ENCODE measurements around the gene TMEM101. TPM values are rescaled to one million over a fixed set of nuclear protein-coding genes. Genes with fewer than 3 reads are reported as not detected.

The TMEM101 gene
- total and polyA plus RNA-seq, 2 donors (not counting 1 experiment from before 2014, with no cell fraction given) = 16.3 to 25.3 TPM

DNA sequence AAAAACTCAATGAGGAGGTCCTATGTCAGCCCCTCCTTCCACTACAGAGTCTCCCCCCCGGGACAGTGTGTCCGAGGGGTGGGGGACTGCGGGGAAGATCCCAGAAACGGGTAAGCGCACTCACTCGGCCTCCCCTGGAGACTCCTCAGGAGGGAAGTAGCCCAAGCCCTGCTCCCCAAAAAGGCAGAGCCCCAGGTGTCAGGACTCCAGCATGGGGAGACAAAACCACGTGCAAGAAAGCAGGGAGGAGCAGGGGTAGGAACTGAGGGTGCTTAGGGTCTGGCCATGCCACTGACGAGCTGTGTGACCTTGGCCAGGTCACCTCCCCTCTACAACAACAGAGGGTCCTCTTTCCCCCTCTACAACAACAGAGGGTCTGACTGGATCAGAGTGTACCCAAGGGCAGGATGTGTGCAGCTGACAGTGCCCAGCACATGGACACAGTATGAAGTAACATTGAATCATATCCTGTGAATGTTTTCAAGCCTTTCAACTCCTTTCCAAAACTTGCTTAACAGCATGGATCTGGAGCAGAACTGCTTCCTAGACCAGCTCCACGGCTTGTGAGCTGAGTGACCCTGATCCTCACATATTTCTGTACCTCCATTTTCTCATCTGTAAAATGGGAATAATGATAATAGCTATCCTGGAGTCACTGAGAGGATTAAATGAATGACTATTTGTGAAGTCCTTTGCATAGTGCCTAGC, 12.5 kb downstream of the TMEM101 start:
- TF ChIP-seq, protein P1, sequence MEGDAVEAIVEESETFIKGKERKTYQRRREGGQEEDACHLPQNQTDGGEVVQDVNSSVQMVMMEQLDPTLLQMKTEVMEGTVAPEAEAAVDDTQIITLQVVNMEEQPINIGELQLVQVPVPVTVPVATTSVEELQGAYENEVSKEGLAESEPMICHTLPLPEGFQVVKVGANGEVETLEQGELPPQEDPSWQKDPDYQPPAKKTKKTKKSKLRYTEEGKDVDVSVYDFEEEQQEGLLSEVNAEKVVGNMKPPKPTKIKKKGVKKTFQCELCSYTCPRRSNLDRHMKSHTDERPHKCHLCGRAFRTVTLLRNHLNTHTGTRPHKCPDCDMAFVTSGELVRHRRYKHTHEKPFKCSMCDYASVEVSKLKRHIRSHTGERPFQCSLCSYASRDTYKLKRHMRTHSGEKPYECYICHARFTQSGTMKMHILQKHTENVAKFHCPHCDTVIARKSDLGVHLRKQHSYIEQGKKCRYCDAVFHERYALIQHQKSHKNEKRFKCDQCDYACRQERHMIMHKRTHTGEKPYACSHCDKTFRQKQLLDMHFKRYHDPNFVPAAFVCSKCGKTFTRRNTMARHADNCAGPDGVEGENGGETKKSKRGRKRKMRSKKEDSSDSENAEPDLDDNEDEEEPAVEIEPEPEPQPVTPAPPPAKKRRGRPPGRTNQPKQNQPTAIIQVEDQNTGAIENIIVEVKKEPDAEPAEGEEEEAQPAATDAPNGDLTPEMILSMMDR (IDR thresholded peaks at IDR 0.05) = no peak
- intact Hi-C loops (cut with micrococcal nuclease) = no loop called here
- H3K4me3 Mint-ChIP-seq = no peak overlapping the region
- Histone ChIP-seq H2AFZ (ENCODE audit: insufficient read depth, low read depth, low read length, poor library complexity, severe bottlenecking) (no peak overlapping the region), H3K4me3 (ENCODE audit: control extremely low read depth in 1 of 5, extremely low read depth in 1 of 5, insufficient read depth in 1 of 5, low read depth in 2 of 5, low read length in 4 of 5) (no peak overlapping the region), H3K27me3 (replicated peaks in 1 of 4; ENCODE audit: control extremely low read depth in 1 of 4, control insufficient read depth in 3 of 4, insufficient read depth in 4 of 4, low read length in 3 of 4) (peaks cover 0 to 28% (median 11%) of the 10 kb centered on the region in 4 experiments), H3K4me2 (replicated peaks; ENCODE audit: low read depth, low read length, poor library complexity, severe bottlenecking) (no peak overlapping the region), H3K9ac (ENCODE audit: low read length) (no peak overlapping the region), H3K9me3 (ENCODE audit: control extremely low read depth in 1 of 3, control insufficient read depth in 2 of 3, insufficient read depth in 1 of 3, low read length in 2 of 3) (peaks cover 0 to 19% (median 0%) of the 10 kb centered on the region in 3 donors), H3K79me2 (ENCODE audit: control insufficient read depth, insufficient read depth, low read length) (no peaks in the 10 kb centered on the region), H3K36me3 (replicated peaks in 1 of 2; ENCODE audit: control extremely low read depth in 1 of 2, control insufficient read depth in 1 of 2, extremely low read depth in 1 of 2, insufficient read depth in 2 of 2, low read length in 1 of 2) (no peaks in the 10 kb centered on the region), H3K27ac (ENCODE audit: low read length in 2 of 2) (no peak overlapping the region), H3K4me1 (ENCODE audit: control insufficient read depth in 2 of 2, insufficient read depth in 2 of 2, low read length in 2 of 2) (peaks cover 23 to 28% of the 10 kb centered on the region in 2 donors), H4K20me1 (ENCODE audit: control insufficient read depth, insufficient read depth, low read length, poor library complexity, severe bottlenecking) (no peaks in the 10 kb centered on the region)
- peaks cover 24% of the 10 kb centered on the region for H3K27me3 Mint-ChIP-seq
- ATAC-seq (ENCODE audit: low read depth) (no peak), DNase-seq (no peak)
- peaks cover 23% of the 10 kb centered on the region for H3K4me1 Mint-ChIP-seq
- WGBS (ENCODE audit: insufficient coverage) = 97% methylated on average over 4 of the region's 9 CpGs
- H3K27ac Mint-ChIP-seq = no peak overlapping the region
- ChIA-PET CTCF (interaction anchor here (0.9 to 1.3 kb wide), 2 partner anchors 9 to 332 kb away, joined by 3 to 4 read pairs; no protein-coding TSS in a partner anchor), POLR2A (no interaction called here)
- no peaks in the 10 kb centered on the region for H3K9me3 Mint-ChIP-seq (ENCODE audit: insufficient read depth)

DNA sequence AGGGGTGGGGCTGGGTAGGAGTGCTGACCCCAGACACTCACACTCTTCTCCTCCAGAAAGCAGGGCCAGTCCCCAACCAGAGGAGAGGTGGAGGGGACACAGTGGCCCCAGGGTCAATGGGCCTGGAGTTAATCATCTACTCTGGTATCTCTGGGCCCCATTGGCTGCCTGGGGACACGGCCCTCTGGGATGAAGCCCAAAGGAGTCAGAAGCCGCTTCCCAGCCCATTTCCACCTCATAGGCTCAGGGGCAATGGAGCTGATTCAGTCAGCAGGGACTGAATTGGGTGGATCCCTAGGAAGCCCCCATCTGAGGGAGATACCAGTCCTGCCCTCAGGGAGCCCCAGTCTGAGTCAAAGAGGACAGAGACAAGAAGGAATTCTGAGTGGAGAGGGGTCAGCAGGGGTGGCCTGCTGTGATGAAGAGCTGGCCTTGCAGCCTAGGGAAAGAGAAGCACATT, 13.3 kb downstream of the TMEM101 start:
- Histone ChIP-seq H2AFZ (ENCODE audit: insufficient read depth, low read depth, low read length, poor library complexity, severe bottlenecking) (no peak overlapping the region), H3K79me2 (ENCODE audit: control insufficient read depth, insufficient read depth, low read length) (no peaks in the 10 kb centered on the region), H3K27ac (ENCODE audit: low read length in 2 of 2) (no peak overlapping the region), H3K9me3 (ENCODE audit: control extremely low read depth in 1 of 3, control insufficient read depth in 2 of 3, insufficient read depth in 1 of 3, low read length in 2 of 3) (peaks cover 0 to 17% (median 0%) of the 10 kb centered on the region in 3 donors), H4K20me1 (ENCODE audit: control insufficient read depth, insufficient read depth, low read length, poor library complexity, severe bottlenecking) (no peaks in the 10 kb centered on the region), H3K9ac (ENCODE audit: low read length) (no peak overlapping the region), H3K4me1 (ENCODE audit: control insufficient read depth in 2 of 2, insufficient read depth in 2 of 2, low read length in 2 of 2) (peaks cover 22 to 23% of the 10 kb centered on the region in 2 donors), H3K4me2 (replicated peaks; ENCODE audit: low read depth, low read length, poor library complexity, severe bottlenecking) (no peak overlapping the region), H3K4me3 (ENCODE audit: control extremely low read depth in 1 of 5, extremely low read depth in 1 of 5, insufficient read depth in 1 of 5, low read depth in 2 of 5, low read length in 4 of 5) (no peak overlapping the region), H3K36me3 (replicated peaks in 1 of 2; ENCODE audit: control extremely low read depth in 1 of 2, control insufficient read depth in 1 of 2, extremely low read depth in 1 of 2, insufficient read depth in 2 of 2, low read length in 1 of 2) (no peaks in the 10 kb centered on the region), H3K27me3 (replicated peaks in 1 of 4; ENCODE audit: control extremely low read depth in 1 of 4, control insufficient read depth in 3 of 4, insufficient read depth in 4 of 4, low read length in 3 of 4) (peaks cover 0 to 26% (median 11%) of the 10 kb centered on the region in 4 experiments)
- no peak overlapping the region for H3K4me3 Mint-ChIP-seq
- ChIA-PET POLR2A (no interaction called here), CTCF (interaction anchor here (1.3 kb wide), 1 partner anchor 332 kb away, joined by 3 read pairs; no protein-coding TSS in a partner anchor)
- peaks cover 24% of the 10 kb centered on the region for H3K27me3 Mint-ChIP-seq
- peaks cover 17% of the 10 kb centered on the region for H3K4me1 Mint-ChIP-seq
- H3K27ac Mint-ChIP-seq = no peak overlapping the region
- DNase-seq (no peak), ATAC-seq (ENCODE audit: low read depth) (no peak)
- 100% methylated on average over 2 of the region's 2 CpGs for WGBS (ENCODE audit: insufficient coverage)
- intact Hi-C loops (cut with micrococcal nuclease) = no loop called here
- TF ChIP-seq, protein P1 (IDR thresholded peaks at IDR 0.05) = no peak
- no peak for TF ChIP-seq EZH2 (IDR thresholded peaks at IDR 0.05; ENCODE audit: borderline replicate concordance, insufficient read depth, low read depth, low read length, poor library complexity, severe bottlenecking)
- no peaks in the 10 kb centered on the region for H3K9me3 Mint-ChIP-seq (ENCODE audit: insufficient read depth)

Data from B cell (primary cell).